NCI-H524 treated with DMSO at 0.1 percent for 48 hours (cell line): ENCODE results near the gene LAMA5.
A peak's percentile ranks its signal among the peaks of the same experiment; 100 is the strongest.

Source experiments
- DNase-seq: peaks from one replicate; lab custom pipeline; 2025; lab: John Stamatoyannopoulos, UW

The LAMA5 gene

DNA sequence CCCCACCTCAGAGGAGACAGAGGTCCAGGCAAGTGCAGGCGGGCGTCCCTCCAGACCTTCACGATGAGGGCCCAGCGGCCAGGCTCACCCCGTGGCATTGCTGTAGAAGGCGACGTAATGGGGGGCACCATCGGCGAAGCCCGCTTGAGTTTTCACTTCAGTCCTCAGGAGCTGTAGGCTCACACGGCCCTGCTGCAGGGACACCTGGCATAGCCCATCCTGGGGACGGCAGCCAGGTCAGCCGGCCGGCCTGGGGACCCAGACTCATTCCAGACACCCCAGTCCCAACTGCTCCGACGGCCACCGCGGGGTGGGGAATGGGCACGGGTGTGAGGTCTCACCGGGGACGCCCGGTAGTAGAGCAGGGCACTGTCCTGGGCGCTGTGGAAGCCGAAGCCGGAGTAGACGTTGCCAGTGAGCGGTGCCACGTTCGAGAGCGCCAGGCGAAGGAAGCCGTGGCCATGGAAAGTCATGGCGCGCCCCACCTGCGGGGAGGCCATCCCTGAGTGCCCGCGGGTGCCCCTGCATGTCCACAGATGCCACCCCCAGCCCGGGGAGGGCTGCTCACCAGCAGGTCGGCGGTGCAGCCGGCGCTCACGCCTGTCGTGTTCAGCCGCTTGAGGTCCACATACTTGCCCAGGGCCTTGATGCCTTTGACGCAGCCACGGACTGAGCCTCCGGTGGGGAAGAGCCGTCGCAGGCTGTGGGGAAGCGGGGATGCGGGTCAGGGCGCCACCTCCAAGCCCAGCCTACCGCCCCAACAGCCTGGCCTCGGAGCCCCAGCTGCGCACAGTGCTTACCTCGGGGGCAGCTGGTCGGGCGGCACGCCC, 55.1 kb downstream of the LAMA5 start:
- DNase-seq: no peak

DNA sequence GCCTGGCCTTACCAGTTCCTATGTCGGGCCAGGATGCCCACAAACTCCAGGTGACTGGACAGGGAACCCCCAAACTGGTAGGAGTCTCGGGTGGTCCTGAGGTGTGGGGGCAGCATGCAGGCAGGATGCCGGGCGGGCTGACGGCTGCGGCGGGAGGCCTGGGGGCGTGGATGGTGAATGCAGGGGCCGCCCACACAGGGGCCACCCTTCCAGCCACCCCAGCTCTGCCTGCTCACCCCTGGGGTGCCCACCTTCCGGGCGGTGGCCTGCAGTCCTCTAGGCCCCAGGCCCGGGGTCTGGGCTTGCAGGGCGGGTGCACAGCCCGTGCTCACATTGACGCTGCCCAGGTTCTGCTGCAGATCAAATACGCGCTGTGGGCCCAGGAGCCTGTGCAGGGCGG, 56.0 kb downstream of the LAMA5 start:
- DNase-seq: no peak

GRCh38 chr20:62310757-62311121, 56.4 kb downstream of the LAMA5 start:
- no peak for DNase-seq

DNA sequence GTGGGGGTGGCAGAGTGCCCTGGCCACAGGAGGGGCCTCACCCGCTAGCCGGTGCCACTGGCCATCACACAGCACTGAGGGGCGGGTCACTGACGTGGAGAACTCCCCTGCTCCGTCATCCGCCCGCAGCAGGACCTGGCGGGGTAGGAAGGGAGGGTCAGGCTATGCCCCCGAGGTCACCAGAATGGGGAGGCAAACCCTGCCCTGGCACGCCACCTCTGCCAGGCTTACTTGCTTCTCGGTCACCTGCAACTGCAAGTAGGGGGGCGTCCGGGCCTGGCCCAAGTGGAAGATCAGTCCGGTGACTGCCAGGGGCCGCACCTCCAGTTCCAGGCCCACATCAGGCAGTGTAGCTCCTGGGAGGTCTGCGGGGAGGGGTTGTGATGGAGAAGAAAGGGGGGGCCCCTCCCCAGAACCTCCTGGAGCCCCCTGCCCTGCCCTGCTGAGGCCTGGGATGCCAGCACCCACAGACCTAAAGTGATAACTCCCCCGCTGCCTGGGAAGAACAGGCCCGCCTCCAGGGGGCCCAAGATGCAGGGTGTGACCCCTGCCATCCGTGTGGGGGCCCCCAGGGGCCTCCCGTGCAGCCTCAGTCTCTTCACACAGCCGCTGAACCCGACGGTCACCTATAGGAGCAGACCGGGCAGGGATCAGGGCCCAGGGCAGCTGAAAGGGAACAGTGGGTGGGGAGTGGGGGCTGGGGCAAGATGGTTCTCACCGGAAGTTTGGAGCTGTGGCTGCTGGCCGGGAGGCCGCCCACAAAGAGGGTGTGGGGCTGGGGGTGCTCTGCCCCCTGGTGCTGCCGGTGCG, 57.0 kb downstream of the LAMA5 start:
- no peak for DNase-seq

GRCh38 chr20:62309198-62309944, 57.7 kb downstream of the LAMA5 start:
- no peak for DNase-seq

GRCh38 chr20:62308102-62308822, 58.9 kb downstream of the LAMA5 start:
- no peak for DNase-seq

DNA sequence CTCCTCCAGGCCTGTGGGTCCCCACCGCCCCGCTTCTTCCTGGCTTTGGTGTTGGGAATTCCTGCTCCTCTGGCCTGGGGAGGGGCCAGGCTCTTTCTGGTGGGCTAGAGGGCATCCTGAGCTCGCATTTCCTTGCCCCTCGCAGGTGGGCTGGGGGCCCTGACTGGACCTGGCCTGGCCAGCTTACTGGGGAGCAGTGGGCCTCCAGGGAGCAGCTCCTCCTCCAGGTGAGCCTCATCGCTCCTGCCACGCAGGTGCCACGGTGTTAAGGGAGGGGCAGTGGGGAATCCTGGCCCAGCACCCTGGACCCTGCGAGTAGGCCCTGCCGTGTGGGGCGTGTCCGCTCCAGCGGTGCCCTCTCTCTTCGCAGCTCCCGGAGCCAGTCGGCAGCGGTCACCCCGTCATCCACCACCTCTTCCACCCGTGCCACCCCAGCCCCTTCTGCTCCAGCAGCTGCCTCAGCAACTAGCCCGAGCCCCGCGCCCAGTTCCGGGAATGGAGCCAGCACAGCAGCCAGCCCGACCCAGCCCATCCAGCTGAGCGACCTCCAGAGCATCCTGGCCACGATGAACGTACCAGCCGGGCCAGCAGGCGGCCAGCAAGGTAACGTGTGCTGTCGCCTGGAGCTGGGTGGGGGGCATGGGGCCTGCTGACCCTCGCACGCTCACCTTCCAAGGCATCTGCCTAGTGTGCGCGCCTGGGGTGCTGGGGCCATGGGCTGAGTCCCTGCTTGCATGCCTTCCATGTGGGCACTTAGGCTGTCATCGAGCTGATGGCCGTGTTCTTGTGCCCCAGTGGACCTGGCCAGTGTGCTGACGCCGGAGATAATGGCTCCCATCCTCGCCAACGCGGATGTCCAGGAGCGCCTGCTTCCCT, 59.6 kb downstream of the LAMA5 start:
- no peak for DNase-seq

- no peak for DNase-seq
Observed at GRCh38 chr20:62306414-62307187, 60.5 kb downstream of the LAMA5 start.

DNA sequence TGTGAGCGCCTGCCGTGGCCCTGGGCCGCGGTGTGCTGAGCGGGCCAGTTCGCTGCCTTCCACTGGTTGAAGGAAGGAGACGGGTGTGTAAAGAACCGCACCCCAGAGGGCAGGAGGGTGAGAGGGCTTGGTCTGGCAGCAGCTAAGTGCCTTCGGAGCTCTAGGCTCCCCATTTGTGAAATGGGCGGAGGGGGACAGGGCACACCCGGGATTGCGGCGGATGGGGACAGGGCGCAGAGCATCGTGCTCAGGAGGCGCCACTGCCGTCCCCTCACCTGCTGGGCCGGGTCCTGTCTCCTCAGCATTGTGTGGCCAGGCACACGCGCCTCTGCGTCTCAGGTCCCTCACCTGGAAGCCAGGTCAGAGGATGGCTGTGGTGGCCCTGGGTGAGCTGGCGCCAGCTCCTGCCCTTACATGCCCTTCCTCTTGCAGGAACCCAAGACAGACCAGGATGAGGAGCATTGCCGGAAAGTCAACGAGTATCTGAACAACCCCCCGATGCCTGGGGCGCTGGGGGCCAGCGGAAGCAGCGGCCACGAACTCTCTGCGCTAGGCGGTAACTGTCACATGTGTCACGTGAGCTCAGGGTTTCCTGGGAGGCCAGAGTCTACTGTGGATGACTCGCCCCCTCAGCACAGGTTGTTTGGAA, 61.2 kb downstream of the LAMA5 start:
- no peak for DNase-seq

- DNase-seq: no peak
Observed at GRCh38 chr20:62305149-62305764, 61.9 kb downstream of the LAMA5 start.

GRCh38 chr20:62304331-62305148, 62.6 kb downstream of the LAMA5 start:
- DNase-seq: no peak

DNA sequence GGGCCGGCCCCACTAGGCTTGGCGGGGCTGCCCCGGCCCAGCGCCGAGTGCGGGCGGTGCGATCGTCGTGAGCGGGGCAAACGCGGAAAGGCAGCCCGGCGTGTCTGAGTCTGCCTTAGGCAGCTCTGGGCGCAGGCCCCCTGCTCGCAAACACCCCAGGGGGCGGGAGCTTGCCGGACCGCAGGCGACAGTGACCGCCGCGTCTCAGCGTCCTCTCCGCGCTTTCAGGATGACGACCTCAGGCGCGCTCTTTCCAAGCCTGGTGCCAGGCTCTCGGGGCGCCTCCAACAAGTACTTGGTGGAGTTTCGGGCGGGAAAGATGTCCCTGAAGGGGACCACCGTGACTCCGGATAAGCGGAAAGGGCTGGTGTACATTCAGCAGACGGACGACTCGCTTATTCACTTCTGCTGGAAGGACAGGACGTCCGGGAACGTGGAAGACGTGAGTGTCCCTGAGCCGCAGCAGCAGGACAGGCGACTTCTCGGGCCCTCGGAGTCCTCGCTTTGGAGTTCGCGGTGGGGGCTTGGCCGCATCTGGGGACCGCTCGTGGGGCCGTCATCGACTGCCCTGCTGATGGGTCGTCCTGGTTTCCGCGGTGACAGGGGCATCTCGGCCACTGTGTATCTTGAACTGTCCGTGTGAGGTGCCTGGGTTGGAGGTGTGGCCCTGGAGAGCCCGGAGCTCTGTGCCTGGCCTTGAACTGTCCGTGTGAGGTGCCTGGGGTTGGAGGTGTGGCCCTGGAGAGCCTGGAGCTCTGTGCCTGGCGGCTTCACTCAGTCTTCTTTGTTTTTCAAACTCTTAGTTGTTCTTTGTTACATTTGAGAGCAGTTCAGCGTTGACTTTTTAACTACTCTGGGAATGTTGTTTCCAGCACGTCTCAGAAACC, 63.5 kb downstream of the LAMA5 start:
- DNase-seq: no peak

GRCh38 chr20:62303062-62303339, 64.1 kb downstream of the LAMA5 start:
- DNase-seq: no peak

GRCh38 chr20:62302341-62303061, 64.6 kb downstream of the LAMA5 start, which contains the start of gene ADRM1:
ADRM1 (plus strand) TSS chr20:62302997; CDS start chr20:62303569, 572 bp downstream.
- DNase-seq: peak; percentile 61

- peak; percentile 45 for DNase-seq
Observed at GRCh38 chr20:62301773-62302340, 65.3 kb downstream of the LAMA5 start.

DNA sequence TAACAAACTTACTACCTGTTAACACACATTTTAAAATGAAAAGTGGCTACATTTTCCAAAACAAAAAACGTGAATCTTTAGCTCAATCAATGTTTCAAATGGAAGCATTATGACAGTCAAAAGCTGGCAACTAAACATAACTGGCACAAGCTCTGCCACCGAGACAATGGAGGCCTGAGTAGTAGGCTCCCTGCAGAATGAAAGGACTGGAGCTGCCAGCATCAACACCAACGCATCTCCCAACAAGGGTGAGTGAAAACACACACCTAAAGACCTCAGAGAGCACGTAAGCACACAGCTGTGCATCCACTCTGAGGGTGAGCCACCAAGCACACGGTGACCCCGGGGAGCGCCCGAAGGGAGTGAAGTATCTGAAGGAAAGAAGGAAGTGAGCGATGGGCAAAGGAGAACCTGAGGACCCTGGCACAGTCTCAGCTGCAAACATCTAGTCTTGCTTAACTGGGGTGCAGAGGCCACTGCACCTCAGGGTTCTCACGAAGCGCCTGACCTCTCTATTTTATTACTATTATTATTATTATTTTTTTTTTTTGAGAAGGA, 65.9 kb downstream of the LAMA5 start:
- no peak for DNase-seq
